ENCODE measurements around the gene CMTM1. TPM values are rescaled to one million over a fixed set of nuclear protein-coding genes. Genes with fewer than 3 reads are reported as not detected.
A peak's percentile ranks its signal among the peaks of the same experiment; 100 is the strongest.

CMTM1 gene
- total and polyA plus RNA-seq, 2 donors from 2014 or later = 4.6 TPM; not detected in 1

DNA sequence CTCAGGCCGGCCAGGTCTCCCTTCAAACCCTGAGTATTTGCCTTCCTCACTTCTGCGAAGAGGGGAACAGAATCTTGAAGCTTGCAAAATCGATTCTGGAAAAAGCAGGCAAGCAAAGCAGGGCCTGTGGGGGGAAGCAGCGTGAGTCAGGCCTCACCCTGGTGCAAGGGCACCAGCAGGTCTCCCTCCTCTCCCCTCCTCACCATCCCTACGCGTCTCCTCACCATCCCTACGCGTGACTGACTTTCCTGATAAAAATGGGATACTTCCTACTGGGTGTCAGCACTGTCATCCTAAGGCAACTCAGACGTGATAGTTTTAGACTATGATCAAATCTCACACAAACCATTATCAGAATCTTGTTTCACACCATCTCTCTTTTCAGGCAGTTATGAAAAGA lies 50.4 kb downstream of the CMTM1 start:
- no peak overlapping the region for H3K4me3 ChIP-seq (ENCODE audit: low read length in 3 of 3)
- DNase-seq (no peak), FAIRE-seq (no peak)
- H3K27ac ChIP-seq (ENCODE audit: low read depth in 2 of 2, low read length in 2 of 2) = no peak overlapping the region
- no peaks in the 10 kb centered on the region for H3K4me1 ChIP-seq (ENCODE audit: control insufficient read depth in 2 of 3, insufficient read depth in 2 of 3, low read depth in 1 of 3, low read length in 3 of 3)
- H3K9ac ChIP-seq (ENCODE audit: low read length in 3 of 3) = no peak overlapping the region
- H3K27me3 ChIP-seq (ENCODE audit: control insufficient read depth, insufficient read depth, low read length) = no peaks in the 10 kb centered on the region
- TF ChIP-seq, protein P1, sequence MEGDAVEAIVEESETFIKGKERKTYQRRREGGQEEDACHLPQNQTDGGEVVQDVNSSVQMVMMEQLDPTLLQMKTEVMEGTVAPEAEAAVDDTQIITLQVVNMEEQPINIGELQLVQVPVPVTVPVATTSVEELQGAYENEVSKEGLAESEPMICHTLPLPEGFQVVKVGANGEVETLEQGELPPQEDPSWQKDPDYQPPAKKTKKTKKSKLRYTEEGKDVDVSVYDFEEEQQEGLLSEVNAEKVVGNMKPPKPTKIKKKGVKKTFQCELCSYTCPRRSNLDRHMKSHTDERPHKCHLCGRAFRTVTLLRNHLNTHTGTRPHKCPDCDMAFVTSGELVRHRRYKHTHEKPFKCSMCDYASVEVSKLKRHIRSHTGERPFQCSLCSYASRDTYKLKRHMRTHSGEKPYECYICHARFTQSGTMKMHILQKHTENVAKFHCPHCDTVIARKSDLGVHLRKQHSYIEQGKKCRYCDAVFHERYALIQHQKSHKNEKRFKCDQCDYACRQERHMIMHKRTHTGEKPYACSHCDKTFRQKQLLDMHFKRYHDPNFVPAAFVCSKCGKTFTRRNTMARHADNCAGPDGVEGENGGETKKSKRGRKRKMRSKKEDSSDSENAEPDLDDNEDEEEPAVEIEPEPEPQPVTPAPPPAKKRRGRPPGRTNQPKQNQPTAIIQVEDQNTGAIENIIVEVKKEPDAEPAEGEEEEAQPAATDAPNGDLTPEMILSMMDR (IDR thresholded peaks at IDR 0.05; ENCODE audit: borderline replicate concordance, extremely low read depth, insufficient read depth) = no peak
- intact Hi-C loops (cut with DNase I) = no loop called here
- H3K36me3 ChIP-seq (ENCODE audit: control insufficient read depth in 2 of 3, insufficient read depth in 3 of 3, low read length in 3 of 3) = peaks cover 0 to 38% (median 10%) of the 10 kb centered on the region in 3 donors
- no peaks in the 10 kb centered on the region for H3K9me3 ChIP-seq (ENCODE audit: control insufficient read depth in 2 of 3, insufficient read depth in 1 of 3, low read length in 3 of 3)

DNA sequence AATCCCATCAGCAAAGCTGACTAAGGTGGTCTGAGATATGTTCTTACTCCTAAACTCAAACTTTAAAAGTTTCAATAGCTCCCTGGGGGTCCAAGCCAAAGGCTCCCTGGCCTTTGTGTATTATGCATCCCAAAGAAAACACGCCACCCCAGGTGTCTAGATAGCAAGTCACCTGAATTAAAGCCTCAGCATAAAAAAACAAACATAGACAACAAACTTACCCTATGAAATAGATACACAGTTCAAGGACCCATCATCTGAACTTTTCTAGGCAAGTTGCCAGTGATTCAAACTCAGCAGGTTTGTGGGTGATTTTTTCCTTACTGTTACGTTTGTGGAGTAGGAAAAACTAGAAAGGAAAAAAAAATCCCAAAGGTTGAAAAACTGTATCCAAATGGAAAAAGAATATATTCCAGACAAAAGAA lies 50.8 kb downstream of the CMTM1 start:
- H3K9me3 ChIP-seq (ENCODE audit: control insufficient read depth in 2 of 3, insufficient read depth in 1 of 3, low read length in 3 of 3) = no peaks in the 10 kb centered on the region
- TF ChIP-seq, protein P1 (IDR thresholded peaks at IDR 0.05; ENCODE audit: borderline replicate concordance, extremely low read depth, insufficient read depth) = no peak
- no peak overlapping the region for H3K4me3 ChIP-seq (ENCODE audit: low read length in 3 of 3)
- H3K4me1 ChIP-seq (ENCODE audit: control insufficient read depth in 2 of 3, insufficient read depth in 2 of 3, low read depth in 1 of 3, low read length in 3 of 3) = no peaks in the 10 kb centered on the region
- H3K27me3 ChIP-seq (ENCODE audit: control insufficient read depth, insufficient read depth, low read length) = no peaks in the 10 kb centered on the region
- peak in 1 of 5 donors; percentile 5 for DNase-seq
- FAIRE-seq = no peak
- peaks cover 0 to 42% (median 14%) of the 10 kb centered on the region in 3 donors for H3K36me3 ChIP-seq (ENCODE audit: control insufficient read depth in 2 of 3, insufficient read depth in 3 of 3, low read length in 3 of 3)
- no peak overlapping the region for H3K27ac ChIP-seq (ENCODE audit: low read depth in 2 of 2, low read length in 2 of 2)
- intact Hi-C loops (cut with DNase I) = no loop called here
- no peak overlapping the region for H3K9ac ChIP-seq (ENCODE audit: low read length in 3 of 3)

DNA sequence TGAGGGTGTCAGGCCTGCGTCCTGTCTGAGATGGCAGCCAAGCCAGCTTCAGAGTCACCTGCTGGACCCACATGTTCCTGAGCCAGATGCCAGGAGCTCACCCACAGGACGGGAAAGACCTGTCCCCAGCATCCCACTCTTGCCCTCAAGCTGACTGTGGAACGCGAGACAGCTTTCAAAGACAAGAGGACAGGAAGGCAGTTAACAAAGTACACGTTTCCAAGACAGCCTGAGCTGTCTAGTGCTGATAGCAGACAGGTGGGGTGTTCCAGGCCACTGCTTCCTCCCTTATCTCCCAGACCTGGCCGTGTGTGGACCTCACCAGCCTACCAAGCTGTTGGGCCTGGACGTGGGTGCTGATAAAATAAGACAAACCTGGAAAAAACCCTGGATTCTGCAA lies 51.5 kb downstream of the CMTM1 start:
- no peak overlapping the region for H3K9ac ChIP-seq (ENCODE audit: low read length in 3 of 3)
- H3K36me3 ChIP-seq (ENCODE audit: control insufficient read depth in 2 of 3, insufficient read depth in 3 of 3, low read length in 3 of 3) = peaks cover 0 to 41% (median 15%) of the 10 kb centered on the region in 3 donors
- no peaks in the 10 kb centered on the region for H3K9me3 ChIP-seq (ENCODE audit: control insufficient read depth in 2 of 3, insufficient read depth in 1 of 3, low read length in 3 of 3)
- DNase-seq (peak in 2 of 5 donors; percentile 33 to 40), FAIRE-seq (no peak)
- H3K4me3 ChIP-seq (ENCODE audit: low read length in 3 of 3) = no peak overlapping the region
- H3K27ac ChIP-seq (ENCODE audit: low read depth in 2 of 2, low read length in 2 of 2) = no peak overlapping the region
- H3K4me1 ChIP-seq (ENCODE audit: control insufficient read depth in 2 of 3, insufficient read depth in 2 of 3, low read depth in 1 of 3, low read length in 3 of 3) = no peaks in the 10 kb centered on the region
- H3K27me3 ChIP-seq (ENCODE audit: control insufficient read depth, insufficient read depth, low read length) = no peaks in the 10 kb centered on the region
- TF ChIP-seq, protein P1 (IDR thresholded peaks at IDR 0.05; ENCODE audit: borderline replicate concordance, extremely low read depth, insufficient read depth) = no peak
- intact Hi-C loops (cut with DNase I) = no loop called here

Measured in kidney (tissue), 14 donors.